RWPE2 (cell line): Measurements from ENCODE around the gene FAM187B.

Experiments used
- ATAC-seq: fragments of 200-7000 bp; cut with Tn5 transposase; 3 replicates; pipeline ENCODE4 v1.9.1; 2021; ENCODE audit warnings: low read depth
- DNase-seq: peaks from one replicate; pipeline ENCODE4 v3.0.0-alpha.2; 2020; ENCODE audit warnings: low spot score
- H3K27ac ChIP-seq: fragments of 450-650 bp; 2 replicates; pipeline ENCODE4 v1.5.1; 2017; ENCODE audit warnings: mild to moderate bottlenecking; ENCODE audit not compliant: poor library complexity, severe bottlenecking
- H3K27me3 ChIP-seq: fragments of 250-450 bp; sonication (Bioruptor Pico); 2 replicates; pipeline ENCODE4 v1.5.1; 2021; ENCODE audit warnings: mild to moderate bottlenecking, moderate library complexity; ENCODE audit not compliant: insufficient read depth, poor library complexity, severe bottlenecking
- H3K36me3 ChIP-seq: fragments of 250-450 bp; sonication (Bioruptor Pico); 2 replicates; pipeline ENCODE4 v1.5.1; 2020; ENCODE audit warnings: low read depth, mild to moderate bottlenecking, moderate library complexity
- H3K4me1 ChIP-seq: fragments of 250-450 bp; sonication (Bioruptor Pico); 2 replicates; pipeline ENCODE4 v1.5.1; 2021; ENCODE audit warnings: mild to moderate bottlenecking, moderate library complexity; ENCODE audit not compliant: insufficient read depth, poor library complexity, severe bottlenecking
- H3K4me3 ChIP-seq: fragments of 250-450 bp; sonication (Bioruptor Pico); 2 replicates; pipeline ENCODE4 v1.5.1; 2021; ENCODE audit warnings: mild to moderate bottlenecking, moderate library complexity; ENCODE audit not compliant: severe bottlenecking
- H3K9me3 ChIP-seq: fragments of 250-450 bp; sonication (Bioruptor Pico); 2 replicates; pipeline ENCODE4 v1.5.1; 2021; ENCODE audit warnings: mild to moderate bottlenecking, moderate library complexity; ENCODE audit not compliant: severe bottlenecking
- TF ChIP-seq, protein P1 (sequence below): fragments of 450-650 bp; IDR thresholded peaks from one replicate; pipeline ENCODE4 v1.5.1; 2017; ENCODE audit warnings: mild to moderate bottlenecking, moderate library complexity; ENCODE audit not compliant: poor library complexity, severe bottlenecking

Gene FAM187B

DNA sequence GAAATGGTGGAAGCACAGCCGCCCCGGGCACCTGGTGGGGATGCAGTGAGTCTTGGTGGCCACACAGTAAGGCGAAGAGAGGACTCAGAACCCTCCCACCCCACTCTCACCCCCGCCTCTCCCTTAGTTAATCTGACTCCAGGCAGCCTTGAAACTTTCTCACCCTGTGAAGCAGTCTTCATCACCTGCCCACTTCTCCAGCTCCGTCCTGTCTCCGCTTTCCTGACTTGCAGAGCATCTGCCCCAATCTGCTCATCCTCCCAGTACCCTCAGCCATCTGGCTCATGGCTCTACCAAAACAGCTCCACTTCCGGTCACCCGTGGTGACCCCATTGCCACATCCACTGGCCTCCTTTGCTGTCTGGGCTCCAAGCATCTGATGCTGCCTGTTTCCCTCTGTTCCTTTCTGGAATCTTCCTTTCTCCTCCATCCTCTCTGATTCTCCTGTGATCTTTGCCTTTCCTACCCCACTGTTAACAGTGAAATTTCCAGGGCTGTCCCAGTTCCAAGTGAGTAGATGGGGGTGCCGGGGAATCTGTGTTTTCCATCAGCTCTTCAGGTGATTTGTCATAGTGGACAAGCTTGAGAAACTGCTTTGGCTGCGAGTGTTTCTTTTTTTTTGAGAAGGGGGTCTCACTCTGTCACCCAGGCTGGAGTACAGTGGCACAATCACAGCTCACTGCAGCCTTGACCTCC, 44.6 kb upstream of the FAM187B start:
- Histone ChIP-seq H3K36me3 (peaks cover 32% of the 10 kb centered on the region), H3K4me1 (no peaks in the 10 kb centered on the region), H3K27me3 (no peaks in the 10 kb centered on the region), H3K27ac (no peak overlapping the region), H3K4me3 (no peak overlapping the region), H3K9me3 (no peaks in the 10 kb centered on the region)
- ATAC-seq (no peak), DNase-seq (no peak)
- TF ChIP-seq, protein P1, sequence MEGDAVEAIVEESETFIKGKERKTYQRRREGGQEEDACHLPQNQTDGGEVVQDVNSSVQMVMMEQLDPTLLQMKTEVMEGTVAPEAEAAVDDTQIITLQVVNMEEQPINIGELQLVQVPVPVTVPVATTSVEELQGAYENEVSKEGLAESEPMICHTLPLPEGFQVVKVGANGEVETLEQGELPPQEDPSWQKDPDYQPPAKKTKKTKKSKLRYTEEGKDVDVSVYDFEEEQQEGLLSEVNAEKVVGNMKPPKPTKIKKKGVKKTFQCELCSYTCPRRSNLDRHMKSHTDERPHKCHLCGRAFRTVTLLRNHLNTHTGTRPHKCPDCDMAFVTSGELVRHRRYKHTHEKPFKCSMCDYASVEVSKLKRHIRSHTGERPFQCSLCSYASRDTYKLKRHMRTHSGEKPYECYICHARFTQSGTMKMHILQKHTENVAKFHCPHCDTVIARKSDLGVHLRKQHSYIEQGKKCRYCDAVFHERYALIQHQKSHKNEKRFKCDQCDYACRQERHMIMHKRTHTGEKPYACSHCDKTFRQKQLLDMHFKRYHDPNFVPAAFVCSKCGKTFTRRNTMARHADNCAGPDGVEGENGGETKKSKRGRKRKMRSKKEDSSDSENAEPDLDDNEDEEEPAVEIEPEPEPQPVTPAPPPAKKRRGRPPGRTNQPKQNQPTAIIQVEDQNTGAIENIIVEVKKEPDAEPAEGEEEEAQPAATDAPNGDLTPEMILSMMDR: no peak

DNA sequence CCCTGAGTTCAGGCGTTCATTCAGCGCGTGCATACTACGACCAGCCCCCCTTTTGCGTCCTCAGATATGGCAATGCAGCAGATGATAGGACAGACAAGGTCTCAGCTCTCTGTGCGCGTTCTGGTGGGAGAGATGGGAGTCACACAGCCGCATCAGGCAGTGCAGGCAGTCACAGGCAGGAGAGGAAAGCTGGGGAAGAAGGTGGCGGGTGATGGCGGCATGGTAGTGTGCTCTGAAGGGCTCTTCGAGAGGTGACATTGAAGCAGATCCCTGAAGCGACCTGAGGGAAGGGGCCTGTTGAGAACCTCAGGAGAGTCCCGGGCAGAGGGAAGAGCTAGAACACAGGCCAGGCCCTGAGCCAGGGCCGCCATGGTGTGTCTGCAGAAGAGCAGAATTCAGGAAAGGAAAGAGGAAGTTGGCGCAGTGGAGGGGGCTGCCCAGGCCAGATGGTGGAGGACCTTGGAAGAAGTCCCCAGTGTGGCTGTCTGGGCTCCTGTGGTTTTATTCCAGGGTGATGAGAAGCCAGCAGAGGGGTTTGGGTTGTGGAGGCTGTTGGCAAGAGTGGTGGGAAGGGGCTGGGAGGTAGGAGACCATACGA, 43.7 kb upstream of the FAM187B start:
- no peaks in the 10 kb centered on the region for H3K4me1 ChIP-seq
- TF ChIP-seq, protein P1: no peak
- H3K27ac ChIP-seq: no peak overlapping the region
- no peak overlapping the region for H3K4me3 ChIP-seq
- H3K9me3 ChIP-seq: no peaks in the 10 kb centered on the region
- peaks cover 32% of the 10 kb centered on the region for H3K36me3 ChIP-seq
- no peaks in the 10 kb centered on the region for H3K27me3 ChIP-seq
- no peak for DNase-seq
- no peak for ATAC-seq

DNA sequence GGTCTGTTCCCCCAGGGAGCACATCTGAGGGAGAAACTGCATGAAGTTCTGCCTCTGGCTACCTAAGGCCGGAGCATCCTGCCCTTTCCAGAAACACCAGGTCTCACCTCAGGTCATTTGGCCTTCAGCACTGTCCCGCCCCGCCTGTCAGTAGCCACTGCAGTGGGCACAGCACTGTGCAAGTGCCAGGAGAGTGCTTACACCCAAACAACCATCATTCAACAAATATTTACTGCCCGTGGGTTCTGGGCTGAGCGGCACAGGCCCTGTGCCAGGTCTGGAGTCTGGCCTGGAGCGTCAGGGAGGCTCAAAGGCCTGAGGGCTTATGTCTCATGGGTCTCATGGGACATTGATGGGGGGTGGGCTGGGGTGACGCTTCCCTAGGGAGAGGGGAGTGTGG, 43.0 kb upstream of the FAM187B start:
- DNase-seq: no peak
- no peak overlapping the region for H3K4me3 ChIP-seq
- peaks cover 34% of the 10 kb centered on the region for H3K36me3 ChIP-seq
- H3K27ac ChIP-seq: no peak overlapping the region
- no peaks in the 10 kb centered on the region for H3K27me3 ChIP-seq
- no peak for ATAC-seq
- no peaks in the 10 kb centered on the region for H3K4me1 ChIP-seq
- TF ChIP-seq, protein P1: no peak
- H3K9me3 ChIP-seq: no peaks in the 10 kb centered on the region

DNA sequence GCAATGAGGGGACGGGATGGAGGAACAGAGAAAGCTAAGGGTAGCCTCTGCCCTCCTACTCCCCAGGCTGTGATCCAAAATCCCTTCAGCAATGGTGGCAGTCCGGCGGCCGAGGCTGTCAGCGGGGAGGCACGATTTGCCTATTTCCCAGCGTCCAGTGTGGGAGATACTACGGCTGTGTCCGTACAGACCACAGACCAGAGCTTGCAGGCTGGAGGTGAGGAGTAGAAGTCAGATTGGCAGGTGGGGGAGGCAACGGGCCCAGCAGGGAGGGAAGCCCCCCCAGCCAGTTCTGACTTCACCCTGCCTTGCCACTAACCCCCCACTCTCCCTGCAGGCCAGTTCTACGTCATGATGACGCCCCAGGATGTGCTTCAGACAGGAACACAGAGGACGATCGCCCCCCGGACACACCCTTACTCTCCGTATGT, 41.9 kb upstream of the FAM187B start:
- TF ChIP-seq, protein P1: no peak
- peaks cover 34% of the 10 kb centered on the region for H3K36me3 ChIP-seq
- H3K27ac ChIP-seq: no peak overlapping the region
- H3K4me3 ChIP-seq: no peak overlapping the region
- ATAC-seq: no peak
- no peaks in the 10 kb centered on the region for H3K9me3 ChIP-seq
- H3K27me3 ChIP-seq: no peaks in the 10 kb centered on the region
- H3K4me1 ChIP-seq: no peaks in the 10 kb centered on the region
- DNase-seq: no peak

DNA sequence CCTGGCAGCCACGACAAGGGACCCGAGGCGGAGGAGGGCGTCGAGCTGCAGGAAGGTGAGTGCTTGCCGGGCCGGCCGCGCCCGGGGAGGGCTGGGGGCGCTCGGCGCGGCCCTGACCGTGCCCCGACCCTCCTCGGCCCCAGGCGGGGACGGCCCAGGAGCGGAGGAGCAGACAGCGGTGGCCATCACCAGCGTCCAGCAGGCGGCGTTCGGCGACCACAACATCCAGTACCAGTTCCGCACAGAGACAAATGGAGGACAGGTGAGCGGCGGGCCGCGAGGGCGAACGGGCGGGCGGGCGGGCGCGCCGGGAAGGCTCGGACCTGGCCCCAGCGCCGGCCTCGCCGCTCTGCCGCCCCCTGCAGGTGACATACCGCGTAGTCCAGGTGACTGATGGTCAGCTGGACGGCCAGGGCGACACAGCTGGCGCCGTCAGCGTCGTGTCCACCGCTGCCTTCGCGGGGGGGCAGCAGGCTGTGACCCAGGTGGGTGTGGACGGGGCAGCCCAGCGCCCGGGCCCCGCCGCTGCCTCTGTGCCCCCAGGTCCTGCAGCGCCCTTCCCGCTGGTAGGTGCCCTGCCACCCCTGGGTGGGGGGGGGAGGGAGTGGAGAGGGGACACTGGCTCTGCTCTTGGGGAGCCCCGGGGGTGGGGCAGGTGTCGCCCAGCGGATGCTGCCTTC, 41.0 kb upstream of the FAM187B start:
- Histone ChIP-seq H3K27ac (peak overlapping the region; percentile 90), H3K36me3 (peaks cover 33% of the 10 kb centered on the region), H3K4me1 (no peaks in the 10 kb centered on the region), H3K9me3 (no peaks in the 10 kb centered on the region), H3K27me3 (no peaks in the 10 kb centered on the region), H3K4me3 (peak overlapping the region; percentile 98)
- ATAC-seq: peak; percentile 76
- DNase-seq: no peak
- TF ChIP-seq, protein P1: peak; percentile 90
